Erythroblast (primary cell): ENCODE results near the gene FBXW9.
"Not testable (repeated sequence)": the region's sequence is repeated elsewhere in the genome, so short reads cannot be mapped to it uniquely, and the experiment has no call there.

Experiments used
- DNase-seq, 2 experiments: peaks; one replicate each; lab custom pipeline; 2025; lab: John Stamatoyannopoulos, UW
- GATA1 ChIP-seq: IDR thresholded peaks from 2 replicates; pipeline ENCODE4 v1.6.1; 2011; ENCODE audit warnings: low read depth, mild to moderate bottlenecking, control low read depth, low read length, moderate library complexity
- POLR2A ChIP-seq: IDR thresholded peaks from 2 replicates; pipeline ENCODE4 v1.6.1; 2011; ENCODE audit warnings: mild to moderate bottlenecking, low read length

The FBXW9 gene

GRCh38 chr19:12703046-12703445, 6.6 kb upstream of the FBXW9 start:
- DNase-seq, result peak; percentile 66 to 77
- TF ChIP-seq GATA1 (no peak), POLR2A (no peak)

- no peak for TF ChIP-seq POLR2A
- TF ChIP-seq GATA1, result no peak
- no peak for DNase-seq
Observed at GRCh38 chr19:12701596-12702282, 5.3 kb upstream of the FBXW9 start.

- no peak for DNase-seq
- TF ChIP-seq GATA1, result no peak
- TF ChIP-seq POLR2A, result no peak
Observed at GRCh38 chr19:12698138-12698537, 1.7 kb upstream of the FBXW9 start.

GRCh38 chr19:12697425-12697824, 994 bp upstream of the FBXW9 start:
- not testable (repeated sequence) for DNase-seq

- TF ChIP-seq POLR2A, result no peak
- TF ChIP-seq GATA1, result no peak
- DNase-seq, result no peak
Observed at GRCh38 chr19:12695997-12696365, 450 bp downstream of the FBXW9 start.

- no peak for TF ChIP-seq GATA1
- TF ChIP-seq POLR2A, result no peak
- no peak for DNase-seq
Observed at GRCh38 chr19:12695514-12695913, 917 bp downstream of the FBXW9 start.

- no peak for TF ChIP-seq POLR2A
- no peak for TF ChIP-seq GATA1
- no peak for DNase-seq
Observed at GRCh38 chr19:12695096-12695495, 1.3 kb downstream of the FBXW9 start.

GRCh38 chr19:12694641-12695040, 1.8 kb downstream of the FBXW9 start:
- no peak for DNase-seq
- TF ChIP-seq POLR2A (no peak), GATA1 (no peak)

- no peak for TF ChIP-seq GATA1
- no peak for TF ChIP-seq POLR2A
- DNase-seq, result no peak
Observed at GRCh38 chr19:12692960-12693359, 3.5 kb downstream of the FBXW9 start.

GRCh38 chr19:12689581-12690216, 6.7 kb downstream of the FBXW9 start:
- DNase-seq, result no peak
- TF ChIP-seq GATA1, result no peak

- DNase-seq, result no peak
- TF ChIP-seq POLR2A (no peak), GATA1 (no peak)
Observed at GRCh38 chr19:12689012-12689411, 7.4 kb downstream of the FBXW9 start.

GRCh38 chr19:12687496-12688196, 8.8 kb downstream of the FBXW9 start, which contains the start of gene GNG14:
Gene GNG14 (plus strand): TSS chr19:12687998. CDS start chr19:12688049, 51 bp downstream.
- TF ChIP-seq GATA1 (no peak), POLR2A (no peak)
- no peak for DNase-seq

- TF ChIP-seq POLR2A, result no peak
- TF ChIP-seq GATA1, result no peak
- no peak for DNase-seq
Observed at GRCh38 chr19:12685831-12686230, 10.6 kb downstream of the FBXW9 start.
